DMS 273 (cell line): ENCODE results near the gene PHC2.

Experiments used
- DNase-seq: peaks from one replicate; lab custom pipeline; 2025; ENCODE audit not compliant: unreplicated experiment; lab: John Stamatoyannopoulos, UW

PHC2 gene

DNA sequence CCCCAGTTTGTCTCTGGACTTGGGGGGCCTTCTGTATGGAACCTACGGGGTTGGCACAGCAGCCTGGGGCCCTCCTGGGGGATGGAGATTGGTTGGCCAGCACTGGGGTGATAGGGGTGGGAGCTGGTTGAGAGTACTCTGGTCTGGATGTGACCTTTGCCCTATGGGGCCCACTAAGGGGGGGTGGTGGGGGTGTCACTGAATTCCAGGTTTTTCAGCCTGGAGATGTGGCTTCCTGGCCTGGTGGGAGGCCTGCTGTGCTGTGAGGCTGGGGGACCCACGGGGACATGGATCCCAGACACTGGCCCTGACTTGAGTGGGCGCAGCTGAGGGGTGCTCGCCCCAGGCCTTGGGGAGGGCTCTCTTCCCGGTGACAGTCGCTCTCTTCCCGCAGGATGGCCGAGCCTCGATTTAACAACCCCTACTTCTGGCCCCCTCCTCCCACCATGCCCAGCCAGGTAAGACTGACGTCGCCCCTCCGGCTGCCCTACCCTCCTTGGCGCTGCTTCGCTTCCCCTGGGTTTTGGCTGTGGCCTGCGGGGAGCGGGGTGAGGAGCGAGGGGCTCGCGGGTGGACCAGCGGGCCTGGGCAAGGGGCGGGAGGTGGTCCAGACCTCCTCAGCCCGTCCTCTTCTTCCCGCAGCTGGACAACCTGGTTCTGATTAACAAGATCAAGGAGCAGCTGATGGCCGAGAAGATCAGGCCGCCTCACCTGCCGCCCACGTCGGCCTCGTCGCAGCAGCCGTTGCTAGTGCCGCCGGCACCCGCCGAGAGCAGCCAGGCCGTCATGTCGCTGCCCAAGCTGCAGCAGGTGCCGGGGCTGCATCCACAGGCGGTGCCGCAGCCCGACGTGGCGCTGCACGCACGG, 155.0 kb downstream of the PHC2 start:
- DNase-seq, result no peak

DNA sequence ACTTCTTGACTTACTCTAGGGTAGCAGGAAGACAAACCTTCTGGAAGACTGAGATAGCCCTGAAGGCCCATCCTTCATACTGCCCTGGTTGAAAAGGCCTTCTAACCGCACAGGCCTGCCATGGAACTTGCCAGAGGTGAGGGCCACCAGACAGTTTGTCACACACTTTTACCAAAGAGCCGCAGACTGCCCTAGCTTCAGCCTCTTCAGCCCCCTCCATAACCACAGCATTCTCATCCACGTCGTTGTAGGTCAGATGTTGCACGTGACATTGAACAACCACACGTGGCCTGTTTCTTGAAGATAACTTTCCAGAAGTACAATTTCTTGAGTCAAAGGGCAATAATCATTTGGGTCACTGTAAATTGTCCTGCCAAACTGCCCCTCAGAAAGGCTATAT, 155.7 kb downstream of the PHC2 start:
- no peak for DNase-seq

GRCh38 chr1:33274446-33274845, 156.4 kb downstream of the PHC2 start:
- DNase-seq, result no peak

GRCh38 chr1:33273961-33274371, 156.9 kb downstream of the PHC2 start:
- no peak for DNase-seq
